Parietal lobe (tissue), 1 donor: Measurements from ENCODE around the gene TRIM6. TPM values are rescaled to one million over a fixed set of nuclear protein-coding genes. Genes with fewer than 3 reads are reported as not detected.

Experiments used
- total RNA-seq: library from RNA; depleted of rRNA; stranded (reverse); fragments of >200 nt; gene quantifications from one replicate; pipeline ENCODE4 v1.2.3, GENCODE V29; 2014

TRIM6 gene
- 0.31 TPM for total RNA-seq

GRCh38 chr11:5596607-5597201, at the start of gene TRIM6:
TRIM6 (plus strand) TSS chr11:5596637; CDS start chr11:5596898, 261 bp downstream.

GRCh38 chr11:5548440-5548839, 48.0 kb upstream of the TRIM6 start, which contains the start of gene OR52H1:
OR52H1 (minus strand) TSS chr11:5548540; CDS start chr11:5545505, 3,035 bp downstream.

GRCh38 chr11:5580577-5580976, 15.9 kb upstream of the TRIM6 start, which contains the start of gene OR52B6:
OR52B6 (plus strand) TSS chr11:5580877; CDS start chr11:5580877, 0 bp downstream.

GRCh38 chr11:5624489-5625279, 28.2 kb downstream of the TRIM6 start, which contains the start of gene TRIM34:
TRIM34 (plus strand) TSS chr11:5625001; CDS start chr11:5632332, 7,331 bp downstream.

Other genes with a start within 250 kb of the TRIM6 start
- gene OR51B6, start 245.1 kb upstream of the TRIM6 start, total RNA-seq, result not detected
- gene OR51M1, start 212.8 kb upstream of the TRIM6 start, total RNA-seq, result not detected
- not detected for gene OR51Q1, start 174.5 kb upstream of the TRIM6 start, total RNA-seq
- gene OR51I1, start 155.1 kb upstream of the TRIM6 start, total RNA-seq, result 2.5 TPM
- gene OR51I2, start 147.3 kb upstream of the TRIM6 start, total RNA-seq, result not detected
- gene OR52D1, start 108.0 kb upstream of the TRIM6 start, total RNA-seq, result not detected
- 1.3 TPM for gene UBQLN3, start 86.7 kb upstream of the TRIM6 start, total RNA-seq
- 1.9 TPM for gene UBQLNL, start 79.9 kb upstream of the TRIM6 start, total RNA-seq
- 3.8 TPM for gene OR52H1, start 48.1 kb upstream of the TRIM6 start, total RNA-seq
- gene OR52B6, start 15.8 kb upstream of the TRIM6 start, total RNA-seq, result not detected
- 1.6 TPM for gene TRIM34, start 28.4 kb downstream of the TRIM6 start, total RNA-seq
- 6.6 TPM for gene TRIM5, start 88.4 kb downstream of the TRIM6 start, total RNA-seq
- gene TRIM22, start 93.2 kb downstream of the TRIM6 start, total RNA-seq, result 20.7 TPM
- not detected for gene OR56B1, start 139.8 kb downstream of the TRIM6 start, total RNA-seq
- gene OR52N4, start 157.6 kb downstream of the TRIM6 start, total RNA-seq, result 0.63 TPM
- gene OR52N5, start 186.7 kb downstream of the TRIM6 start, total RNA-seq, result 0.63 TPM
- gene OR52N1, start 194.6 kb downstream of the TRIM6 start, total RNA-seq, result 0.94 TPM
- gene OR52N2, start 212.3 kb downstream of the TRIM6 start, total RNA-seq, result not detected
- gene OR52E6, start 245.3 kb downstream of the TRIM6 start, total RNA-seq, result 0.94 TPM